KG1 (cell line): ENCODE results near the gene ZFAND3.

Source experiments
- DNase-seq: peaks from one replicate; lab custom pipeline; 2025; lab: John Stamatoyannopoulos, UW

ZFAND3 gene

GRCh38 chr6:38134704-38135088, 315.2 kb downstream of the ZFAND3 start:
- no peak for DNase-seq

GRCh38 chr6:38136547-38136946, 317.0 kb downstream of the ZFAND3 start:
- DNase-seq: no peak

- no peak for DNase-seq
Observed at GRCh38 chr6:38137608-38138265, 318.2 kb downstream of the ZFAND3 start.

- no peak for DNase-seq
Observed at GRCh38 chr6:38138374-38138773, 318.8 kb downstream of the ZFAND3 start.

- DNase-seq: no peak
Observed at GRCh38 chr6:38141085-38141484, 321.6 kb downstream of the ZFAND3 start.

GRCh38 chr6:38141716-38142115, 322.2 kb downstream of the ZFAND3 start:
- DNase-seq: no peak

GRCh38 chr6:38142178-38142902, 322.8 kb downstream of the ZFAND3 start:
- no peak for DNase-seq

- DNase-seq: no peak
Observed at GRCh38 chr6:38143191-38144150, 323.9 kb downstream of the ZFAND3 start.

GRCh38 chr6:38144365-38144945, 324.9 kb downstream of the ZFAND3 start:
- no peak for DNase-seq

- DNase-seq: no peak
Observed at GRCh38 chr6:38146021-38146733, 326.6 kb downstream of the ZFAND3 start.

GRCh38 chr6:38146734-38147027, 327.2 kb downstream of the ZFAND3 start:
- no peak for DNase-seq

GRCh38 chr6:38148606-38149005, 329.1 kb downstream of the ZFAND3 start:
- DNase-seq: no peak

GRCh38 chr6:38149531-38149930, 330.0 kb downstream of the ZFAND3 start:
- DNase-seq: no peak

GRCh38 chr6:38150021-38150420, 330.5 kb downstream of the ZFAND3 start:
- DNase-seq: no peak

GRCh38 chr6:38150681-38151296, 331.3 kb downstream of the ZFAND3 start:
- no peak for DNase-seq

GRCh38 chr6:38151580-38152500, 332.3 kb downstream of the ZFAND3 start:
- no peak for DNase-seq

GRCh38 chr6:38152620-38153019, 333.1 kb downstream of the ZFAND3 start:
- DNase-seq: no peak

- DNase-seq: no peak
Observed at GRCh38 chr6:38153076-38153797, 333.7 kb downstream of the ZFAND3 start.

- DNase-seq: no peak
Observed at GRCh38 chr6:38153798-38154345, 334.3 kb downstream of the ZFAND3 start.
